WTC11 (cell line): Measurements from ENCODE around the gene TMEM183A. TPM values are rescaled to one million over a fixed set of nuclear protein-coding genes. Genes with fewer than 3 reads are reported as not detected.
A peak's percentile ranks its signal among the peaks of the same experiment; 100 is the strongest.

Experiments used
- ATAC-seq: fragments of 200-7000 bp; cut with Tn5 transposase; 2 replicates; pipeline ENCODE4 v1.10.0; 2021; ENCODE audit warnings: mild to moderate bottlenecking, moderate library complexity
- CTCF ChIA-PET: fragments of 300-600 bp; sonication (Branson Sonifier 250); formaldehyde crosslinking; loops from one replicate; lab custom pipeline; 2021; ENCODE audit warnings: antibody characterized with exemption; lab: Charles Lee
- POLR2A ChIA-PET: fragments of 350-600 bp; sonication (Branson Sonifier 250); formaldehyde crosslinking; loops from one replicate; lab custom pipeline; 2021; ENCODE audit warnings: antibody characterized with exemption; lab: Charles Lee
- DNase-seq: peaks from one replicate; pipeline ENCODE4 v3.0.0; 2021; ENCODE audit warnings: low spot score
- H3K27ac Mint-ChIP-seq: 2 replicates; pipeline ENCODE4 v1.8.0; 2021; ENCODE audit warnings: mixed read lengths
- H3K27me3 Mint-ChIP-seq: 2 replicates; pipeline ENCODE4 v1.8.0; 2021; ENCODE audit warnings: low read depth, mild to moderate bottlenecking, moderate library complexity, mixed read lengths
- H3K36me3 Mint-ChIP-seq: 2 replicates; pipeline ENCODE4 v1.8.0; 2021; ENCODE audit warnings: mixed read lengths
- H3K4me1 Mint-ChIP-seq: 2 replicates; pipeline ENCODE4 v1.8.0; 2022; ENCODE audit warnings: mixed read lengths
- H3K4me3 Mint-ChIP-seq: 2 replicates; pipeline ENCODE4 v1.8.0; 2021; ENCODE audit warnings: mild to moderate bottlenecking, moderate library complexity, mixed read lengths
- H3K9me3 Mint-ChIP-seq: 2 replicates; pipeline ENCODE4 v1.8.0; 2021; ENCODE audit warnings: mixed read lengths
- CREB1 ChIP-seq: sonication (generic); formaldehyde crosslinking; IDR thresholded peaks from 2 replicates; pipeline ENCODE4 v1.8.0; 2023; ENCODE audit warnings: mild to moderate bottlenecking, missing genetic modification reagents
- FOXP4 ChIP-seq: sonication (generic); formaldehyde crosslinking; IDR thresholded peaks from 2 replicates; pipeline ENCODE4 v1.8.0; 2022; ENCODE audit warnings: mild to moderate bottlenecking, missing genetic modification reagents
- GTF2I ChIP-seq: fragments of 250-450 bp; sonication (Bioruptor Pico); conservative IDR thresholded peaks from 2 replicates; pipeline ENCODE4 v1.4.0; 2021; ENCODE audit warnings: mild to moderate bottlenecking
- IRF2 ChIP-seq: sonication (generic); formaldehyde crosslinking; IDR thresholded peaks from 2 replicates; pipeline ENCODE4 v1.8.0; 2022; ENCODE audit warnings: low read depth, missing genetic modification reagents, borderline replicate concordance
- JAZF1 ChIP-seq: fragments of 250-450 bp; sonication (Bioruptor Pico); IDR thresholded peaks from 2 replicates; pipeline ENCODE4 v1.9.0; 2021; ENCODE audit warnings: moderate library complexity, mild to moderate bottlenecking, inconsistent platforms
- JUN ChIP-seq: sonication (generic); formaldehyde crosslinking; IDR thresholded peaks from 2 replicates; pipeline ENCODE4 v1.8.0; 2023; ENCODE audit warnings: mild to moderate bottlenecking, missing genetic modification reagents
- NR1H2 ChIP-seq: sonication (generic); formaldehyde crosslinking; IDR thresholded peaks from 2 replicates; pipeline ENCODE4 v1.9.0; 2021; ENCODE audit warnings: mild to moderate bottlenecking, moderate library complexity, missing genetic modification reagents
- OVOL2 ChIP-seq: fragments of 250-450 bp; sonication (Bioruptor Pico); IDR thresholded peaks from 2 replicates; pipeline ENCODE4 v1.9.0; 2021; ENCODE audit warnings: mild to moderate bottlenecking, borderline replicate concordance
- TEAD1 ChIP-seq: sonication (generic); formaldehyde crosslinking; IDR thresholded peaks from 2 replicates; pipeline ENCODE4 v1.8.0; 2022; ENCODE audit warnings: mild to moderate bottlenecking, missing genetic modification reagents
- ZBTB21 ChIP-seq: sonication (generic); formaldehyde crosslinking; IDR thresholded peaks from 2 replicates; pipeline ENCODE4 v1.8.1; 2023; ENCODE audit warnings: mild to moderate bottlenecking, missing genetic modification reagents, borderline replicate concordance
- ZNF121 ChIP-seq: sonication (generic); formaldehyde crosslinking; IDR thresholded peaks from 2 replicates; pipeline ENCODE4 v1.8.0; 2023; ENCODE audit warnings: missing genetic modification reagents
- ZNF263 ChIP-seq: sonication (generic); formaldehyde crosslinking; IDR thresholded peaks from 2 replicates; pipeline ENCODE4 v1.8.1; 2022; ENCODE audit warnings: low read depth, mild to moderate bottlenecking, moderate library complexity, missing genetic modification reagents
- ZNF317 ChIP-seq: sonication (generic); formaldehyde crosslinking; IDR thresholded peaks from 2 replicates; pipeline ENCODE4 v1.8.1; 2023; ENCODE audit warnings: low read depth, mild to moderate bottlenecking, moderate library complexity, missing genetic modification reagents, borderline replicate concordance
- ZNF671 ChIP-seq: fragments of 250-450 bp; sonication (Bioruptor Pico); IDR thresholded peaks from 2 replicates; pipeline ENCODE4 v1.8.0; 2021; ENCODE audit warnings: mild to moderate bottlenecking
- total RNA-seq: library from RNA; stranded (reverse); gene quantifications from 3 replicates; pipeline ENCODE4 v1.2.3, GENCODE V29; 2021
- TF ChIP-seq, protein P1 (sequence below): sonication (generic); formaldehyde crosslinking; IDR thresholded peaks from 2 replicates; pipeline ENCODE4 v1.8.1; 2023; ENCODE audit warnings: mild to moderate bottlenecking, missing genetic modification reagents, borderline replicate concordance
- TF ChIP-seq, protein P2 (sequence below): fragments of 250-450 bp; sonication (Bioruptor Pico); IDR thresholded peaks from 2 replicates; pipeline ENCODE4 v1.9.0; 2021; ENCODE audit warnings: mild to moderate bottlenecking

The TMEM183A gene
- total RNA-seq, 1 experiment from 2014 or later = 108 TPM

GRCh38 chr1:203066965-203067364 is 59.8 kb downstream of the TMEM183A start:
- peaks cover 31% of the 10 kb centered on the region for H3K36me3 Mint-ChIP-seq
- CTCF ChIA-PET = interaction anchor here (1.0 to 14.4 kb wide), 8 partner anchors 12 to 202 kb away, joined by 3 to 121 read pairs (median 8); no protein-coding TSS in a partner anchor
- TF ChIP-seq, protein P1, sequence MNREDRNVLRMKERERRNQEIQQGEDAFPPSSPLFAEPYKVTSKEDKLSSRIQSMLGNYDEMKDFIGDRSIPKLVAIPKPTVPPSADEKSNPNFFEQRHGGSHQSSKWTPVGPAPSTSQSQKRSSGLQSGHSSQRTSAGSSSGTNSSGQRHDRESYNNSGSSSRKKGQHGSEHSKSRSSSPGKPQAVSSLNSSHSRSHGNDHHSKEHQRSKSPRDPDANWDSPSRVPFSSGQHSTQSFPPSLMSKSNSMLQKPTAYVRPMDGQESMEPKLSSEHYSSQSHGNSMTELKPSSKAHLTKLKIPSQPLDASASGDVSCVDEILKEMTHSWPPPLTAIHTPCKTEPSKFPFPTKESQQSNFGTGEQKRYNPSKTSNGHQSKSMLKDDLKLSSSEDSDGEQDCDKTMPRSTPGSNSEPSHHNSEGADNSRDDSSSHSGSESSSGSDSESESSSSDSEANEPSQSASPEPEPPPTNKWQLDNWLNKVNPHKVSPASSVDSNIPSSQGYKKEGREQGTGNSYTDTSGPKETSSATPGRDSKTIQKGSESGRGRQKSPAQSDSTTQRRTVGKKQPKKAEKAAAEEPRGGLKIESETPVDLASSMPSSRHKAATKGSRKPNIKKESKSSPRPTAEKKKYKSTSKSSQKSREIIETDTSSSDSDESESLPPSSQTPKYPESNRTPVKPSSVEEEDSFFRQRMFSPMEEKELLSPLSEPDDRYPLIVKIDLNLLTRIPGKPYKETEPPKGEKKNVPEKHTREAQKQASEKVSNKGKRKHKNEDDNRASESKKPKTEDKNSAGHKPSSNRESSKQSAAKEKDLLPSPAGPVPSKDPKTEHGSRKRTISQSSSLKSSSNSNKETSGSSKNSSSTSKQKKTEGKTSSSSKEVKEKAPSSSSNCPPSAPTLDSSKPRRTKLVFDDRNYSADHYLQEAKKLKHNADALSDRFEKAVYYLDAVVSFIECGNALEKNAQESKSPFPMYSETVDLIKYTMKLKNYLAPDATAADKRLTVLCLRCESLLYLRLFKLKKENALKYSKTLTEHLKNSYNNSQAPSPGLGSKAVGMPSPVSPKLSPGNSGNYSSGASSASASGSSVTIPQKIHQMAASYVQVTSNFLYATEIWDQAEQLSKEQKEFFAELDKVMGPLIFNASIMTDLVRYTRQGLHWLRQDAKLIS (CRISPR knock-in tag) = no peak
- TF ChIP-seq IRF2 (no peak), CREB1 (CRISPR knock-in tag) (no peak), GTF2I (CRISPR knock-in tag) (0 out of 2 replicates have a peak, but pooled peaks have one; percentile 25)
- POLR2A ChIA-PET = no interaction called here
- peaks cover 9% of the 10 kb centered on the region for H3K4me1 Mint-ChIP-seq
- ATAC-seq (no peak), DNase-seq (no peak)
- H3K9me3 Mint-ChIP-seq = no peaks in the 10 kb centered on the region
- no peak overlapping the region for H3K4me3 Mint-ChIP-seq
- no peaks in the 10 kb centered on the region for H3K27me3 Mint-ChIP-seq
- no peak overlapping the region for H3K27ac Mint-ChIP-seq

DNA sequence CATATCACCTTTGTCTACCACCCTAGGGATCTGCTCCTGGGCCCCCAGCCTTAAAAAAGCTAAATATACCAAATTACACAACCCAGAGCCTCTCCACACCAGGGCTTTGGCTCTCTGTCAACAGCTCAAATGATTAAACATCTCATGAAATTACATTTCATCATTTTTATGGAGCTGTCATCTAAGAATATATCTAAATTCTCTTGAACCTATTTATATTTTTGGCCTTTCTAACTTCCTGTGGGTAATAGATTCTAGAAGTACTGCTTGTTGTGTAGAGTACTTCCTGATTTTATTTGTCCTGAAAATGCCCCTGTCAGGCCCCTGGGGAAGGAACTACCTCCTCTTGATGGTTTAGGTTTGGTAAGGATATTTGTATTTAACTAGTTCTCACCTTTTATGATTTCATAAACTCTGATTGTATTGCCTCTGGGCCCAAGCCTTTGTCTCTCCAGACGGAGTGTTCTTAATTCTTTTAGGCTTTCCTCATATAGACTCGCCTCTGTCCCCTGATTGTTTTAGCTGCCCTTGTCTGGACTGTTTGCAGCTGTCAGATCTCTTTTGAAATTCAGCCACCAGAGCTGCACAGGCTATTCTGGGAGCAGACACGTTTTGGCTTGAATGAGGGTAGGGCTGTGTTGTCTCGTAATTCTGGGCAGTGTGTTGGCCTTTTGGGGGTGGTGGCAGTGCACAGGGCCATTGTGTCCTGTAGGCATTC is 62.0 kb downstream of the TMEM183A start:
- ATAC-seq (no peak), DNase-seq (no peak)
- no peak for TF ChIP-seq ZNF263
- no peak for TF ChIP-seq JAZF1
- no peak for TF ChIP-seq OVOL2 (CRISPR knock-in tag)
- TF ChIP-seq JUN = no peak
- TF ChIP-seq FOXP4 = no peak
- no peak for TF ChIP-seq TEAD1 (CRISPR knock-in tag)
- no peak for TF ChIP-seq ZNF317 (CRISPR knock-in tag)
- TF ChIP-seq ZBTB21 (CRISPR knock-in tag) = no peak
- TF ChIP-seq ZNF121 = no peak
- TF ChIP-seq NR1H2 (CRISPR knock-in tag) = no peak
- TF ChIP-seq, protein P2, sequence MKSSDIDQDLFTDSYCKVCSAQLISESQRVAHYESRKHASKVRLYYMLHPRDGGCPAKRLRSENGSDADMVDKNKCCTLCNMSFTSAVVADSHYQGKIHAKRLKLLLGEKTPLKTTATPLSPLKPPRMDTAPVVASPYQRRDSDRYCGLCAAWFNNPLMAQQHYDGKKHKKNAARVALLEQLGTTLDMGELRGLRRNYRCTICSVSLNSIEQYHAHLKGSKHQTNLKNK (CRISPR knock-in tag) = no peak
- no peak for TF ChIP-seq ZNF671 (CRISPR knock-in tag)
- H3K9me3 Mint-ChIP-seq = no peaks in the 10 kb centered on the region
- H3K4me3 Mint-ChIP-seq = no peak overlapping the region
- POLR2A ChIA-PET = interaction anchor here (1.2 kb wide), 1 partner anchor 10 kb away, joined by 3 read pairs; no protein-coding TSS in a partner anchor
- peaks cover 2% of the 10 kb centered on the region; the same call in 1 of the 2 replicates for H3K27me3 Mint-ChIP-seq
- CTCF ChIA-PET = interaction anchor here (0.9 to 14.4 kb wide), 4 partner anchors 14 to 49 kb away, joined by 3 to 121 read pairs (median 6); no protein-coding TSS in a partner anchor
- peaks cover 38% of the 10 kb centered on the region for H3K36me3 Mint-ChIP-seq
- H3K4me1 Mint-ChIP-seq = peaks cover 9% of the 10 kb centered on the region
- H3K27ac Mint-ChIP-seq = no peak overlapping the region
